ENCODE data around the gene PWWP3B. TPM values are rescaled to one million over a fixed set of nuclear protein-coding genes. Genes with fewer than 3 reads are reported as not detected.

The PWWP3B gene
- polyA plus RNA-seq (0.11 to 0.28 TPM (median 0.16 TPM) in 3 replicates), polyA minus RNA-seq (0.42 to 0.49 TPM in 2 of 3 replicates, not detected in the other)
- 0.09 TPM for polyA plus RNA-seq (2011; ENCODE audit: low read depth)
- polyA plus RNA-seq (2011; cell fraction: cytosol; rRNA removed), result 0.10 and 0.28 TPM in 2 replicates
- polyA plus RNA-seq (2011; cell fraction: nucleus; rRNA removed), result 0.31 and 0.39 TPM in 2 replicates
- 0.14 TPM in 1 of 2 replicates, not detected in the other for polyA plus RNA-seq (2012; ENCODE audit: low replicate concordance)
- polyA minus RNA-seq (2011; cell fraction: cytosol; rRNA and poly(A)+ RNA removed), result not detected
- polyA minus RNA-seq (2011; cell fraction: nucleus; rRNA and poly(A)+ RNA removed), result 0.16 and 0.42 TPM in 2 replicates

DNA sequence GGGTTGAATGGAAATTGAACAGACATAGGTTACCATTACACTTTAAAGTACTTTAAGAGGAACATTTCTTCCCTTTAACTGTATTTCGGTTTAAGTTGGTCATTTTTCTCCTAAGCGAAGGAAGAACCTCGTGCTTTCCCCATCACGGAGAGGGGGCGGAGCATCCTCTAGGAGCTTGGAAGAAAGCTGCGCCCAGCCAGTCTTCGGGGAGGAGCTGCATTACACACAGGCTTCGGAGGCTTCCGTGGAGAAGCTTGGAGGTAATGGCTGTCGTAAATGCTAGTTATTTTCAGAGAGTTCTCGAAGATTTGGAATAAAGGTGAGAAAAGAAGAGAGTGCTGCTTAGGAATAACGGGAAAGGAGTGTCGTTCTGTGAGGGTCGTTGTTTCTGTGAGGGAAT lies at the start of gene PWWP3B:
PWWP3B (plus strand) TSS at position 199 of the 400 bp plus-strand sequence. CDS start 37,128 bp downstream, outside the sequence.
- no peaks in the 10 kb centered on the region for H3K4me1 ChIP-seq (ENCODE audit: control insufficient read depth, extremely low read depth, insufficient read depth, low read length)
- no peaks in the 10 kb centered on the region for H3K79me2 ChIP-seq (ENCODE audit: control insufficient read depth, insufficient read depth, low read length)
- no peak within 1 kb of the TSS for H3K27ac ChIP-seq (ENCODE audit: control insufficient read depth, insufficient read depth, low read length)
- H3K36me3 ChIP-seq (ENCODE audit: control insufficient read depth in 2 of 2, extremely low read depth in 1 of 2, insufficient read depth in 2 of 2, low read length in 2 of 2), result no peaks in the 10 kb centered on the region
- TF ChIP-seq EZH2 (IDR thresholded peaks at IDR 0.05; ENCODE audit: low read length), result no peak
- TF ChIP-seq, protein P1, sequence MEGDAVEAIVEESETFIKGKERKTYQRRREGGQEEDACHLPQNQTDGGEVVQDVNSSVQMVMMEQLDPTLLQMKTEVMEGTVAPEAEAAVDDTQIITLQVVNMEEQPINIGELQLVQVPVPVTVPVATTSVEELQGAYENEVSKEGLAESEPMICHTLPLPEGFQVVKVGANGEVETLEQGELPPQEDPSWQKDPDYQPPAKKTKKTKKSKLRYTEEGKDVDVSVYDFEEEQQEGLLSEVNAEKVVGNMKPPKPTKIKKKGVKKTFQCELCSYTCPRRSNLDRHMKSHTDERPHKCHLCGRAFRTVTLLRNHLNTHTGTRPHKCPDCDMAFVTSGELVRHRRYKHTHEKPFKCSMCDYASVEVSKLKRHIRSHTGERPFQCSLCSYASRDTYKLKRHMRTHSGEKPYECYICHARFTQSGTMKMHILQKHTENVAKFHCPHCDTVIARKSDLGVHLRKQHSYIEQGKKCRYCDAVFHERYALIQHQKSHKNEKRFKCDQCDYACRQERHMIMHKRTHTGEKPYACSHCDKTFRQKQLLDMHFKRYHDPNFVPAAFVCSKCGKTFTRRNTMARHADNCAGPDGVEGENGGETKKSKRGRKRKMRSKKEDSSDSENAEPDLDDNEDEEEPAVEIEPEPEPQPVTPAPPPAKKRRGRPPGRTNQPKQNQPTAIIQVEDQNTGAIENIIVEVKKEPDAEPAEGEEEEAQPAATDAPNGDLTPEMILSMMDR (optimal IDR thresholded peaks at IDR 0.05 in 1 of 3, IDR thresholded peaks at IDR 0.05 in 1 of 3, conservative IDR thresholded peaks at IDR 0.05 in 1 of 3; ENCODE audit: extremely low read depth in 1 of 3, insufficient read depth in 2 of 3, low read length in 3 of 3), result no peak
- dilution Hi-C loops (cut with MboI; ENCODE audit: extremely low pct_ligation_motif_present, low sequenced_read_pairs), result no loop called here
- peak within 1 kb of the TSS; percentile 61 for H2AFZ ChIP-seq (ENCODE audit: control insufficient read depth, low read length)
- no peak for DNase-seq (ENCODE audit: low read depth, low spot score)
- peak within 1 kb of the TSS; percentile 24 for H3K4me2 ChIP-seq (ENCODE audit: control insufficient read depth, extremely low read depth, insufficient read depth, low read depth, low read length)
- H3K9ac ChIP-seq (ENCODE audit: control insufficient read depth, extremely low read depth, insufficient read depth, low read length), result no peak within 1 kb of the TSS
- no peaks in the 10 kb centered on the region for H3K27me3 ChIP-seq (ENCODE audit: control insufficient read depth, extremely low read depth, insufficient read depth, low read length)
- peak; percentile 23 for FAIRE-seq
- H3K9me3 ChIP-seq (ENCODE audit: control insufficient read depth, low read depth, low read length), result no peaks in the 10 kb centered on the region
- no peaks in the 10 kb centered on the region for H4K20me1 ChIP-seq (ENCODE audit: control insufficient read depth, extremely low read depth, insufficient read depth, low read length)
- H3K4me3 ChIP-seq (ENCODE audit: control insufficient read depth in 2 of 3, extremely low read depth in 1 of 3, insufficient read depth in 2 of 3, low read depth in 1 of 3, low read length in 3 of 3), result no peak within 1 kb of the TSS
- H3K9me1 ChIP-seq (ENCODE audit: control insufficient read depth, extremely low read depth, insufficient read depth, low read length), result no peaks in the 10 kb centered on the region

DNA sequence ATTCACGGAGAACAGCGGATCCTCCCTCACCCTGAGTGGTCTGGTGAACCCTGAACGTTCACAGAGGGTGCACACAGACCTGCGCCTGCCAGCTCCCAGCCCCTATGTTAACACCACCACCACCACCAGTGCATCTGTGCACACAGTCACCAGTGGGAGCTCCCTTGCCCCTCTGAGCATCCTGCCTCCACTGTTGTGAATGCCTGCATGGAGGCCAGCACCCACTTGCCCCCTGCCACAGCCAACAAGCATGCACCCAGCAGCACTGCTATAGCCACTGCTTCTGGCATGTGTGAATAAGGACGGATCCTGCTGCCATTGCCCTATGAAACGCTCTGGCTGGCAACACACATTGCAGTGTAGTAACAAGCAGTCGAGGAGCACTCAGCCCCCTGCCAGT lies 29.1 kb upstream of the PWWP3B start:
- no peak overlapping the region for H3K27ac ChIP-seq (ENCODE audit: control insufficient read depth, insufficient read depth, low read length)
- H2AFZ ChIP-seq (ENCODE audit: control insufficient read depth, low read length), result no peak overlapping the region
- H3K9me1 ChIP-seq (ENCODE audit: control insufficient read depth, extremely low read depth, insufficient read depth, low read length), result no peaks in the 10 kb centered on the region
- peaks cover 4% of the 10 kb centered on the region for H3K27me3 ChIP-seq (ENCODE audit: control insufficient read depth, extremely low read depth, insufficient read depth, low read length)
- no peak for TF ChIP-seq EZH2 (IDR thresholded peaks at IDR 0.05; ENCODE audit: low read length)
- TF ChIP-seq, protein P1 (optimal IDR thresholded peaks at IDR 0.05 in 1 of 3, IDR thresholded peaks at IDR 0.05 in 1 of 3, conservative IDR thresholded peaks at IDR 0.05 in 1 of 3; ENCODE audit: extremely low read depth in 1 of 3, insufficient read depth in 2 of 3, low read length in 3 of 3), result no peak
- FAIRE-seq (no peak), DNase-seq (ENCODE audit: low read depth, low spot score) (no peak)
- H3K36me3 ChIP-seq (ENCODE audit: control insufficient read depth in 2 of 2, extremely low read depth in 1 of 2, insufficient read depth in 2 of 2, low read length in 2 of 2), result no peaks in the 10 kb centered on the region
- H3K9ac ChIP-seq (ENCODE audit: control insufficient read depth, extremely low read depth, insufficient read depth, low read length), result no peak overlapping the region
- dilution Hi-C loops (cut with MboI; ENCODE audit: extremely low pct_ligation_motif_present, low sequenced_read_pairs), result no loop called here
- H3K4me3 ChIP-seq (ENCODE audit: control insufficient read depth in 2 of 3, extremely low read depth in 1 of 3, insufficient read depth in 2 of 3, low read depth in 1 of 3, low read length in 3 of 3), result no peak overlapping the region
- no peaks in the 10 kb centered on the region for H3K9me3 ChIP-seq (ENCODE audit: control insufficient read depth, low read depth, low read length)
- H3K4me1 ChIP-seq (ENCODE audit: control insufficient read depth, extremely low read depth, insufficient read depth, low read length), result no peaks in the 10 kb centered on the region
- no peak overlapping the region for H3K4me2 ChIP-seq (ENCODE audit: control insufficient read depth, extremely low read depth, insufficient read depth, low read depth, low read length)
- no peaks in the 10 kb centered on the region for H4K20me1 ChIP-seq (ENCODE audit: control insufficient read depth, extremely low read depth, insufficient read depth, low read length)
- no peaks in the 10 kb centered on the region for H3K79me2 ChIP-seq (ENCODE audit: control insufficient read depth, insufficient read depth, low read length)

Data from keratinocyte (primary cell).